Measurements from ENCODE around the gene NFATC2. TPM values are rescaled to one million over a fixed set of nuclear protein-coding genes. Genes with fewer than 3 reads are reported as not detected.
"Not testable (repeated sequence)": the region's sequence is repeated elsewhere in the genome, so short reads cannot be mapped to it uniquely, and the experiment has no call there.

NFATC2 gene
- total RNA-seq, 1 donor from 2014 or later: 2.0 TPM

- H3K4me3 Mint-ChIP-seq (ENCODE audit: unreplicated experiment): no peak overlapping the region
- no peaks in the 10 kb centered on the region for H3K36me3 Mint-ChIP-seq (ENCODE audit: low read depth)
- peaks cover 3% of the 10 kb centered on the region for H3K27me3 Mint-ChIP-seq (ENCODE audit: low read depth)
- H3K9me3 Mint-ChIP-seq (ENCODE audit: low read depth): peaks cover 6% of the 10 kb centered on the region
- no peak for TF ChIP-seq CTCF (IDR thresholded peaks at IDR 0.05)
- H3K4me1 Mint-ChIP-seq (ENCODE audit: low read depth): peaks cover 11% of the 10 kb centered on the region
- no peak overlapping the region for H3K27ac Mint-ChIP-seq (ENCODE audit: unreplicated experiment)
- no peak for DNase-seq (ENCODE audit: low spot score)
Observed at GRCh38 chr20:51569815-51570738, 27.6 kb upstream of the NFATC2 start.

GRCh38 chr20:51568533-51568932 lies 26.0 kb upstream of the NFATC2 start:
- not testable (repeated sequence) for H3K4me3 Mint-ChIP-seq (ENCODE audit: unreplicated experiment); H3K27ac Mint-ChIP-seq (ENCODE audit: unreplicated experiment); H3K27me3 Mint-ChIP-seq (ENCODE audit: low read depth); H3K9me3 Mint-ChIP-seq (ENCODE audit: low read depth); DNase-seq (ENCODE audit: low spot score); H3K36me3 Mint-ChIP-seq (ENCODE audit: low read depth)
- H3K4me1 Mint-ChIP-seq (ENCODE audit: low read depth): peaks cover 17% of the 10 kb centered on the region

GRCh38 chr20:51567622-51568021 lies 25.1 kb upstream of the NFATC2 start:
- DNase-seq (ENCODE audit: low spot score): no peak
- H3K27ac Mint-ChIP-seq (ENCODE audit: unreplicated experiment): no peak overlapping the region
- H3K4me1 Mint-ChIP-seq (ENCODE audit: low read depth): peaks cover 26% of the 10 kb centered on the region
- TF ChIP-seq CTCF (IDR thresholded peaks at IDR 0.05): no peak
- H3K4me3 Mint-ChIP-seq (ENCODE audit: unreplicated experiment): no peak overlapping the region
- no peaks in the 10 kb centered on the region for H3K9me3 Mint-ChIP-seq (ENCODE audit: low read depth)
- peaks cover 3% of the 10 kb centered on the region for H3K27me3 Mint-ChIP-seq (ENCODE audit: low read depth)
- H3K36me3 Mint-ChIP-seq (ENCODE audit: low read depth): no peaks in the 10 kb centered on the region

GRCh38 chr20:51566594-51566993 lies 24.1 kb upstream of the NFATC2 start:
- Mint-ChIP-seq H3K36me3 (ENCODE audit: low read depth) (no peaks in the 10 kb centered on the region), H3K4me1 (ENCODE audit: low read depth) (peaks cover 29% of the 10 kb centered on the region), H3K9me3 (ENCODE audit: low read depth) (no peaks in the 10 kb centered on the region), H3K4me3 (ENCODE audit: unreplicated experiment) (no peak overlapping the region), H3K27ac (ENCODE audit: unreplicated experiment) (no peak overlapping the region), H3K27me3 (ENCODE audit: low read depth) (peaks cover 3% of the 10 kb centered on the region)
- TF ChIP-seq CTCF (IDR thresholded peaks at IDR 0.05): no peak
- DNase-seq (ENCODE audit: low spot score): no peak

GRCh38 chr20:51565298-51566144 lies 23.0 kb upstream of the NFATC2 start:
- H3K9me3 Mint-ChIP-seq (ENCODE audit: low read depth): no peaks in the 10 kb centered on the region
- H3K36me3 Mint-ChIP-seq (ENCODE audit: low read depth): no peaks in the 10 kb centered on the region
- DNase-seq (ENCODE audit: low spot score): no peak
- peak overlapping the region; percentile 39 for H3K27ac Mint-ChIP-seq (ENCODE audit: unreplicated experiment)
- H3K27me3 Mint-ChIP-seq (ENCODE audit: low read depth): peaks cover 3% of the 10 kb centered on the region
- no peak overlapping the region for H3K4me3 Mint-ChIP-seq (ENCODE audit: unreplicated experiment)
- TF ChIP-seq CTCF (IDR thresholded peaks at IDR 0.05): no peak
- peaks cover 40% of the 10 kb centered on the region for H3K4me1 Mint-ChIP-seq (ENCODE audit: low read depth)

Measured in chondrocyte (in vitro differentiated cells).